ENCODE results near the gene ADAM17. TPM values are rescaled to one million over a fixed set of nuclear protein-coding genes. Genes with fewer than 3 reads are reported as not detected.

The ADAM17 gene
- total and polyA plus RNA-seq, 10 of the 15 experiments (the other 5 are each of a cell fraction or from before 2014, with no cell fraction given) = 2.3 to 18.5 (median 13.4) TPM

DNA sequence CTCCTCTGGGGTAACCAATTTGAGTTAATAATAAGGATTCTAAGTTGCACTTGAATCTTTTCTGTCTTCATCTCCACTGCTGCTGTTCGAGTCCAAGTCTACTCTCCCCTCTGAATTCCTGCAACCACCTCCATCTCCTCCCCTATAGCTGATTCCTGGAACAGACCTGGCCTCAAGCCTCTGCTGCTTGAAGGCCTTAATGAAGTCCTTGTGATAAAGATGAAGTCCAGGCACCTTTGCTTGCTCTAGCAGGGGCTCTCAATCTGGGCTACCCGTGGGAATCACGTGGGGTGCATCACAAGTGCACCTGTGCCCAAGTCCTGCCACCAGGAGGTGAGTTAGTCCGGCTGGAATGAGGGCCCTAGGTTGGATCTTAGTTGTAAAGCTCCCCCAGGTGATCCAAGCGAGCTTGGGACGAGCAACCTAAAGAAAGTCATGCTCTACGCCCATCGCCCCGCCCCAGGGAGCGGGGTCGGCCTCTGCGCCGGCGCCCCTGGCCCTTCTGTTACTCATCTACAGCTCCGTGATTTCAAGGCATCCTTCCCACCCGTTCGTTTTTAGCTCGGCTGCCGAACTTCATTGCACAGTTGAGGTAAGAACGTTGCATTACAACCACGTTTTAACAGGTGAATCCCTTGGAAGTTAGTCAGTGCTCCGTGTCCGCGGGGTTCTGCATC is 82.2 kb downstream of the ADAM17 start:
- H3K36me3 ChIP-seq (ENCODE audit: control insufficient read depth in 2 of 2, insufficient read depth in 2 of 2, low read length in 1 of 2) = peaks cover 0 to 13% of the 10 kb centered on the region in 2 experiments; a peak in 1 of 4 replicates
- peaks cover 23% of the 10 kb centered on the region for H3K79me2 ChIP-seq (ENCODE audit: control insufficient read depth, insufficient read depth, low read length)
- H2AFZ ChIP-seq (ENCODE audit: control insufficient read depth, low read depth, low read length) = peak overlapping the region; percentile 97
- H3K4me1 ChIP-seq (ENCODE audit: control insufficient read depth, insufficient read depth, low read length) = peaks cover 12% of the 10 kb centered on the region; the same call in 1 of the 2 replicates
- ChIA-PET SMC1A (ENCODE audit: uncharacterized antibody, unreplicated experiment) (interaction anchor here (0.5 to 2.6 kb wide), 9 partner anchors 17 to 355 kb away, joined by 3 to 10 read pairs (median 4); partner anchors contain the start of gene ADAM17), CTCF (interaction anchor here (0.6 to 3.1 kb wide), 12 partner anchors 9 to 296 kb away, joined by 3 to 17 read pairs (median 4); partner anchors contain the start of genes CPSF3 and ITGB1BP1), RAD21 (ENCODE audit: unreplicated experiment) (interaction anchor here (0.9 to 3.6 kb wide), 3 partner anchors 82 to 134 kb away, joined by 3 to 20 read pairs (median 3); partner anchors contain the start of gene ADAM17), POLR2A (interaction anchor here (0.6 to 1.7 kb wide), 9 partner anchors 9 to 330 kb away, joined by 3 to 10 read pairs (median 3); partner anchors contain the start of gene ADAM17)
- no peaks in the 10 kb centered on the region; the same call in 1 of the 3 replicates for H3K9me3 ChIP-seq (replicated peaks; ENCODE audit: control insufficient read depth, insufficient read depth, low read length)
- no peaks in the 10 kb centered on the region for H4K20me1 ChIP-seq (ENCODE audit: control insufficient read depth, insufficient read depth)
- H3K9ac ChIP-seq (ENCODE audit: control insufficient read depth, insufficient read depth, low read length) = peak overlapping the region; percentile 92
- TF ChIP-seq MTA2 (IDR thresholded peaks at IDR 0.05; ENCODE audit: low read depth) = 0 out of 2 replicates have a peak, but pooled peaks have one; percentile 12
- TF ChIP-seq CHD4 (IDR thresholded peaks at IDR 0.05) = no peak
- TF ChIP-seq TCF7 (IDR thresholded peaks at IDR 0.05; ENCODE audit: borderline replicate concordance) = no peak
- TF ChIP-seq, protein P1, sequence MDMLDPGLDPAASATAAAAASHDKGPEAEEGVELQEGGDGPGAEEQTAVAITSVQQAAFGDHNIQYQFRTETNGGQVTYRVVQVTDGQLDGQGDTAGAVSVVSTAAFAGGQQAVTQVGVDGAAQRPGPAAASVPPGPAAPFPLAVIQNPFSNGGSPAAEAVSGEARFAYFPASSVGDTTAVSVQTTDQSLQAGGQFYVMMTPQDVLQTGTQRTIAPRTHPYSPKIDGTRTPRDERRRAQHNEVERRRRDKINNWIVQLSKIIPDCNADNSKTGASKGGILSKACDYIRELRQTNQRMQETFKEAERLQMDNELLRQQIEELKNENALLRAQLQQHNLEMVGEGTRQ (IDR thresholded peaks at IDR 0.05; ENCODE audit: borderline replicate concordance, low read depth, low read length) = peak; percentile 30; the same call in 1 of the 2 replicates
- TF ChIP-seq CEBPB (IDR thresholded peaks at IDR 0.05; ENCODE audit: borderline replicate concordance in 1 of 2, low read depth in 2 of 2, low read length in 2 of 2) = no peak
- no peak for TF ChIP-seq MYC (IDR thresholded peaks at IDR 0.05; ENCODE audit: insufficient read depth, insufficient read length, insufficient replicate concordance, low read length, severe bottlenecking)
- peak; percentile 82 for TF ChIP-seq RAD51 (IDR thresholded peaks at IDR 0.05)
- peak in 2 of 3 experiments; percentile 40 to 43; a peak in 3 of 6 replicates for TF ChIP-seq CTCF (IDR thresholded peaks at IDR 0.05 in 2 of 3, conservative IDR thresholded peaks at IDR 0.05 in 1 of 3; ENCODE audit: control insufficient read depth in 2 of 3, extremely low read depth in 1 of 3, insufficient read depth in 1 of 3, low read depth in 3 of 3, low read length in 3 of 3)
- TF ChIP-seq, protein P2, sequence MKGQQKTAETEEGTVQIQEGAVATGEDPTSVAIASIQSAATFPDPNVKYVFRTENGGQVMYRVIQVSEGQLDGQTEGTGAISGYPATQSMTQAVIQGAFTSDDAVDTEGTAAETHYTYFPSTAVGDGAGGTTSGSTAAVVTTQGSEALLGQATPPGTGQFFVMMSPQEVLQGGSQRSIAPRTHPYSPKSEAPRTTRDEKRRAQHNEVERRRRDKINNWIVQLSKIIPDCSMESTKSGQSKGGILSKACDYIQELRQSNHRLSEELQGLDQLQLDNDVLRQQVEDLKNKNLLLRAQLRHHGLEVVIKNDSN (IDR thresholded peaks at IDR 0.05; ENCODE audit: borderline replicate concordance, extremely low read length, insufficient read depth, low read depth, low read length) = peak; percentile 61
- TF ChIP-seq SMARCA5 (IDR thresholded peaks at IDR 0.05) = no peak
- peak in 1 of 2 experiments; percentile 37; a peak in 2 of 4 replicates for TF ChIP-seq BHLHE40 (IDR thresholded peaks at IDR 0.05; ENCODE audit: borderline replicate concordance in 1 of 2, low read depth in 2 of 2, low read length in 1 of 2)
- TF ChIP-seq RB1 (IDR thresholded peaks at IDR 0.05; ENCODE audit: borderline replicate concordance) = 0 out of 2 replicates have a peak, but pooled peaks have one; percentile 72
- DNase-seq (ENCODE audit: low read depth, low spot score) (no peak), FAIRE-seq (no peak), ATAC-seq (peak; percentile 42)
- H3K27ac ChIP-seq (ENCODE audit: control insufficient read depth, insufficient read depth) = peak overlapping the region; percentile 90
- no peaks in the 10 kb centered on the region for H3K27me3 ChIP-seq (replicated peaks in 1 of 2; ENCODE audit: control insufficient read depth in 2 of 2, insufficient read depth in 2 of 2, low read length in 1 of 2)
- H3K4me3 ChIP-seq = peak overlapping the region; percentile 67
- intact Hi-C loops (cut with micrococcal nuclease; ENCODE audit: unreplicated experiment) = no loop called here
- H3K4me2 ChIP-seq (ENCODE audit: control insufficient read depth, insufficient read depth) = peak overlapping the region; percentile 97
- in situ Hi-C loops (cut with MboI) = no loop called here
- WGBS (ENCODE audit: insufficient coverage, insufficient replicate concordance, low lambda C conversion rate, missing lambda C conversion rate) = 23% methylated on average over 24 of the region's 24 CpGs
- TSS peak; percentile 63 for BruUV-seq (replicated peaks)

Measured in GM12878 (cell line).